Activated CD4-positive, alpha-beta T cell treated with anti-CD3 and anti-CD28 coated beads, Interleukin-2, Interleukin-4, amounts not matched to agents 100 ng/mL and 50 ng/mL, durations not matched to agents 16 hours and 8 hours (primary cell): ENCODE results near the gene CFAP58.

ENCODE experiments used
- DNase-seq: peaks from one replicate; pipeline ENCODE4 v3.0.0-alpha.2; 2020; ENCODE audit warnings: low spot score

Gene CFAP58

GRCh38 chr10:104486803-104487202, 133.2 kb downstream of the CFAP58 start:
- no peak for DNase-seq

DNA sequence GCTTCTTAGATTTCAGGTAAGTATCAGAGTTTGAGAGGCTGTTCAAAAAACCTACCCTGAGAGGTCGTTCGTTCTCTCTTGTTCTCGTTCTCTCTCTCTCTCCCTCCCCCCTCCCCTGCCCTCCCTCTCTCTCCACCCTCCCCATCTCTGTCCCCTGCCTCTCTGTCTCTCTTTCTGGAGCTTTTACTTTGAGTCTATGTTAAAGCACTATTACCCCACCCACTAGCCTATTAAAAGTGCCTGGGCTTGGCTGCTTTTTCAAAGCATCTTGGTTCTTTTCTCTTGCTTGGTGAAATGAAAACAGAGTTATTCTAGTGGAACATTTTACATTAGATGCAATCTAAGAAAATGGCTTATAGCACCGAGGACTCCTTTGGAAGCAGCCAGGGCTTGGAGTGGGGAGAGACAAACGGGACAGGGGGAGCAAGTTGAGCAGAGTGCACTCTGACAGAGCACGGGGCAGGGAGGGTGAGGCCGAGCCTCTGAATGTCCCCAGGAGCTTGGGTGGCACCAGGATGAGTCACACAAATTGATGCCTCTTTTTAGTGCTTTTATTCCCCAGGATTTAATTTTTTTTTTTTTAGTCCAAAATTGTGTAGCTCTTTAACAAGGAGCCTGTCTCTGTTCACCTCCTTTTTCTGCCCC, 134.3 kb downstream of the CFAP58 start:
- DNase-seq, result no peak

DNA sequence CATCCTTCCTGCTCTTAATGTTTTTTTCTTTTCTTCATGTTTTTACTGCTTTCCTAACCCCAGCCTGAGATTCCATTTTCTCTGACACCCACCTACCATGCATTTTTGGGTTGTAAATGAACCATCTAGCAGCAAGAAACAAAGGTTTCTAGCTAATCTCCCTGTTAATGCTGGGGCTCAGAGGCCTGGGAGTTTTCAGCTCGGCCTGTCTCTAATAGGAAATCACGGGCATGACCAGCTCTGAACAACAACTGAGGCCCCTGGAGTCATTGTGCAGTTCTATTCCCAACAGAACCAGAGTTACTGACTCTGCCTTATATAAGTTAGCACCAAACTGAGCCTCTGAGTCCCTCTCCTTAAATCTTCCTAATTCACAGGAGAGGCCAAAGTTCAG, 134.8 kb downstream of the CFAP58 start:
- no peak for DNase-seq

DNA sequence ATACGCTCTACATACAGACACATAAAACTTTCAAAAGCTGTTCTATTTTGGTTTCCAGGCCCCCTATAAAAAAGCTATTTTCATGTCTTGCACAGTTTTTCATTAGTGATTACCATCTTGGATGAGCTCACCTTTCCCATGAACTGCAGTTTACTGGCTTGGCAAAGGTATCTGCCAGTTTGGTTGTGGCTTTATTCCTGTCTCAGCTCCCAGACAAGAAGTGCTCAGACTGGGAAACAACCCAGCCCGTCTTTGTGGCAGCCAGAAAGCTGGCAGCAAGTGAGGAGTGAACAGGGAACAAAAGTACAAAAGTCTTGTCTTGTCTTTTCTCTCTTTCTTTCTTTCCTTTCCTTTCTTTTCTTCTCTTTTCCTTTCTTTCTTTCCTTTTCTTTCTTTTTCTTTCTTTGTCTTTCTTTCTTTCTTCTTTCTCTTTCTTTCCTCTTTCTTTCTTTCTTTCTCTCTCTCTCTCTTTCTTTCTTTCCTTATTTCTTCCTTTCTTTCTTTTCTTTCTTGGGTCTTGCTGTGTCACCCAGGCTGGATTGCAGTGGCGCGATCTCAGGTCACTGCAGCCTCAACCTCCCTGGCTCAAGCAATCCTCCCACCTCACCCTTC, 138.8 kb downstream of the CFAP58 start:
- DNase-seq, result no peak

DNA sequence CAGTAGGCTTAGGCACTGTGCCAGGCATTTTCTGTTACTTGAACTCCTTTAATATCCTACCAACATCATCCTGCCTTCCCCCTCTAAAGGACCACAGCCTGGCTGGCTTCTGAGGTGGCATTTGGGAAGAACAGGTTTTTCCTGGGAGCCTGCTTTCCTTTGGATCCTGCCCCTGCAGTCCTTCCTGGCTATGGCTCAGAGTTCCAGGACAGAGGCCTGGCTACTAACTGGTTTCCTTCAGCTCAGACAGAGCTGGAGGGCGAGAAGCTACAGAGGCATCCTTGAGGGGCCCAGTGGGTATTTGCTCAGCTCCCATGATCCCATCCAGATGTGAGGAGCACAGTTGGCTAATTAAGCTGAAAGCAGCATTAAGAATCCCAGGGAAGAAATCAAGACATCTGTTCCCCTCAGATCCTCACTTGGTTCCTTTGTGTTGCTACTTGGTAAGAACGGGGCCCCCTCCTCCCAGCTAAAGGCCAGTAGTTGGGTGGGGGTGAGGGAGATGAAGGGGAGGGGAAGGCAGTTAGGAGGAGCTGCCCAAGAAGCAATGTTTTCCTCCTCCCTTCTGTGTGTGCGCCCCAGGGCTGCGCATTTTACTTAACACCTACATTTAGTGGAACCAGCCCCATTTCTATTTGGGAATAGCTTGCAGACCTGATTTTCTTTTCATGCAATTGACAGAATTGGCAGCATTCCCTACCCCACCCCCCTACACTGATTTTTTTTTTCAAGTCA, 144.9 kb downstream of the CFAP58 start:
- DNase-seq, result no peak

- no peak for DNase-seq
These were observed 147.8 kb downstream of the CFAP58 start for GRCh38 chr10:104501449-104501848.

- DNase-seq, result no peak
These were observed 148.4 kb downstream of the CFAP58 start for GRCh38 chr10:104501864-104502579.

GRCh38 chr10:104502907-104503306, 149.3 kb downstream of the CFAP58 start:
- DNase-seq, result no peak
